ENCODE data around the gene DAAM1.
A peak's percentile ranks its signal among the peaks of the same experiment; 100 is the strongest.

Gene DAAM1

DNA sequence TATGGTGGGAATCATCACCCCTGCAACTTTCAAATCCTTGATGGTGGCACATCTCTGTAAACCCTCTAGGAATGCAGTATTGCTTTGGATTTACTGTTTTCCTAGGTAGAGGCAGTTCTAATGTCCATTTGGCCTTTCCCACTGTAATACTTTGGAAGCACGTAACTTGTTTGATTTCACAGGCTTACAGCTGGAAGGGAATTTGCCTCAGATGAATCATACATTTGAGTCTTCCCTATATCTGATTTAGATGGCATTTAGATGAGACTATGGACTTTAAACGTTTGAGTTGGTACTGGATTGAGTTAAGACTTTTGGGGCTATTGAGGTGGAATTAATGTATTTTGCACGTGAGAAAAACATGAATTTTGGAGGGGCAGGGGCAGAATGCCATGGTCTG, 35.9 kb downstream of the DAAM1 start:
- no peak for DNase-seq

DNA sequence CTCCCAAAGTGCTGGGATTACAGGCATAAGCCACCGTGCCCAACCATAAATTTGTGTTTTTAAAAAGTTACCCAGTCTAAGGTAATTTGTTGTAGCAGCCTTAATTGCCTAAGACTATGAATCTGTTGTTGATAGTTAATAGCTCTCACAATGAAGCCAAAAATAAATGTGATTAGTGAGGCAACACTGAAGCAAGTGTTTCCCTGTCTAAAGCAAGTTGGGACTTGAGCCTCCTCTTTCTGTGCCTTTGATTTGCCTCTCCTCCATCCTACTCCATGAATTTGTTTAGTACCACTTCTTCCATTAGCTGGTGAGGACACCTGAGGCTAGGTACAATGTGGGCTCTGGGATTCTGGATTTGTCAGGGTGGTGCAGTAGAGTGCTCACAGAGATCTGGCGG, 36.8 kb downstream of the DAAM1 start:
- DNase-seq, result no peak

DNA sequence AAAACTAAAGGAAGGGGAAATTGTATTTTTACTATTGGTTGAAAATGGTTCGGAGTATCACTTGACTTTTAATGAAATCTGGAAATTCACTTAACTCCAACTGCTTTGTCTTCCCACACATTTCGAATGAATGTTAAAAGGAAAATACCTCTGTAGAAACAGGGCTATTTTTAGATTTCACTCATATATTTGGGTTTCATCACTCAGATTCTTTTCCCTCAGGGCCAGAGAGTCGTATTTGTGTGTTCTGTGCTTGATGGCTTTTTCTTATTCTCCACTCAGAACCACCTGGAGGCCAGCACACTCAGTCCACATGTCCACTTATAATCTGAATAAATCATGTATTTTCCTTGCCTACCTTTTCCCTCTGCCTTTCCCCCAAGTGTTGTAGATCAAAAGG, 40.0 kb downstream of the DAAM1 start:
- no peak for DNase-seq

DNA sequence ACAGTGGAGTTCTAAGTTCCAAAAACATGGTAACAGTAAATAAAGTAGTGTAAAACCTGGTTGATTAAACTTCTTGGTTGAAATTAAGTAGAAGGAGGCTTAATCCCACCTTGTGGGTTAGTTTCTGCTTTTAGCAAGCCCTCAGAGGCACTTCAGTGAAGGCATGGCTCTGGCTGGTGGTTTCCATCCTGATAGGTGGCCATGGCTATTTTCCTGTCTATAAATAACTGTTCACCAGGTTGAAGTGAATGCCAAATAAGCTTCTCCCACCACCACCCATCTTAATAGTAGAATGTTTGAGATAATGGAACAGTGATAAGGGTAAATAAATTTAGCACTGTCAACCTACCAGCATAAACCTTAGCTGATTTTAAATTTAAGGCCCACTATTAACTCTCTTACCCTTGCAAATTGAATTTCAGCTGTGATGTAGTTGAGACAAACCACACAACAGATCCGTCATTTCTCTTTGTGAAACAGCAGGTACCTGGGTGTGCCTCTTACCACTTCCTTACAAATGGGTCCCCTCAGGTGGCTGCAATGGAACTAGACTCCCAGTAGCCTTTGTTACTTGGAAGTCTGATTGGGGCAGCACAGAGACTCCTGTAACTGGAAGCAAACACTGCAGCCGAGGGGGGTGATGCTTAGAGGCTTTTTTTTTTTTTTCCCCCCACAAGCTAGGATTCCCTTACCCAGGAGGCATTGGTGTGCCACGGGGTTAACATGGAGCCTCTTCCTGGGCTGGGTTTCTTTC, 41.4 kb downstream of the DAAM1 start:
- no peak for DNase-seq

DNA sequence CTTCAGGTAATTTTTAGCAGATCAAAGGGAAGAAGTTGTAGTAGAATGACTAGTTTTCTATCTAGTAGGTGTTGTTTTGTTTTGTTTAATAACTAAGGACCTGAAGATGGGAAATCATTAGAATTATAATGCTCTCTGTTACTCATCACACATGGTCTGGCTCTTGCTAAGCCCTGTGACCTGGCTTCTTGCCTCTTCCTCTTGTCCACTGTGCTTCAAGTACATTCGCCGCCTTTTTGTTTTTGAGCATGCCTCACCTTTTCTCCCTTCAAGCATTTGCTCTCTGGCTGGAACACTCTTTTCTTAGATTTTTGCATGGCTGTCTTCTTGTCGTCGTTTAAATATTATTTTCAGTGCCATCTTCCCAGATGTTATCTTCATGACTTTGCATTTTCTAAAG, 47.7 kb downstream of the DAAM1 start:
- DNase-seq, result no peak

DNA sequence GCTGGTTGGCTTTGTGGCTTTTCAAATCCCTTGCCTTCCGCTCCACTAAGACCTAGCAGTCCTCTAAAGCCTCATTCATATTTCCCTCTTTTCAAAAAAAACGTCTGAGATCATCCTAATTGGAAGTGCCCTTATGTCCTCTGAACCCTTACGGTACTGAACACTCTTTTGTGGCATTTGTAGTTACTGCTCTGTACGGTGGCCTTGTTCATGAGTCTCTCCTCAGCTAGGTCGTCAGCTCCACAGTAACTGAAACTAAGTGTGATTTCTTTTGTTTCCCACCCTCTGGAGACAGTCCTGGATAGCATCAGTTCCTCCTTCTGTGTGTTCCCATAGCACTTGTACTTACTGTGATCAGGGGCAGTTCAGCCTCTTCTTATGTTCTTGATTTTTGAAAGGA, 49.7 kb downstream of the DAAM1 start:
- no peak for DNase-seq

DNA sequence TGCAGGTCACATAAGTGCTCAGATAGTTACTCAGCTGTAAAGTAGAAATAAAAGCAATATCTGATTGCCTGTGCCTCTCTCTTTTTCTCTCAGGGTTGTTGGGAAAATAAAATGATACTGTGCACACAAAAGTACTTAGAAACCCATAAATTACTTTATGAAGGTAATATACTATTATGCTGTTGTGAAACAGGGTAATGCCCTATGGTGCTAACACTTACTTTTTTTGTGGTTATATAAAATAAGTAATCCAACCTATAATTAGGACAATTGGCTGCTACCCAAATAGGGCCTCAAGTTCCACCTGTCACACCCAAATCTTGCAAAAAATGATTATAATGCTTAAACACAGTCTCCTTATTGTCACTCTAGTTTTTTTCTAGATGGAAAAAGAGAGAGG, 50.6 kb downstream of the DAAM1 start:
- no peak for DNase-seq

DNA sequence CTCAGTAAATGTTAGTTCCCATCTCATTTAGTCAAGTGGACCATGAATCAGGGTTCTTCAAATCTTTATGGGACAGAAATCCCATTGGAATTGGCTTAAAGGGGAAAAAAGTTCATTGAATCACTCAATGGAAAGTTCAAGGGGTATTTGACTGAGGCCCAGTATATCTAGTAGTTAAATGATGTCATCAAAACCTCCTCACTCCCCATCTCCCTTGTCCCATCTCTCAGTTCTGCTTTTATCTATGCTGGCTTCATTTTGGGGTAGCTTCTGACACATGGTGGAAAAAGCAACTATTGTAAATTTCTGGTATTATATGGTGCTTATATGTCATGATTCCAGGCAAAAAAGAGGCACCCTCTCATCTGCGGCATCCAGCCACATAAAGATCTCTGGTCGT, 51.9 kb downstream of the DAAM1 start:
- DNase-seq, result peak in 2 of 4 experiments; percentile 28 to 37

DNA sequence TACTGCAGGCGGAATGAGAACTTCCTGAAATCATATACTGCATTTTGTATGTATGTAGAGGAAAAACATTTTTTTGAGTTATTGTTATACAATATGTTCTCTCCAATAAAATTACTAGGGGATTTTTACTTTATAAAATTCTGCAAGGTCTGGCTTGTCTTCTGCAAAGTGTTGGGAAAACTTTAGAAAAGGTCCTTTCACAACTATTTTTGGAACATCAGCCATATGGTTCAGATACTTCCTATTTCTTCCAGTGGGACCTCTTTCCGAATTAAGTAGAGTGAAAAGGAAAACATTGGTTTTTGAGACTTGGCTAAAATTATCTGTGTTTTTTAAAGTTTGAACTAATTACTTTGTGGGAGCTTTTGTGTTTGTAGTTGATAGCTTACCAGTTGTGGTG, 52.7 kb downstream of the DAAM1 start:
- DNase-seq, result peak in 2 of 4 experiments; percentile 35 to 42

DNA sequence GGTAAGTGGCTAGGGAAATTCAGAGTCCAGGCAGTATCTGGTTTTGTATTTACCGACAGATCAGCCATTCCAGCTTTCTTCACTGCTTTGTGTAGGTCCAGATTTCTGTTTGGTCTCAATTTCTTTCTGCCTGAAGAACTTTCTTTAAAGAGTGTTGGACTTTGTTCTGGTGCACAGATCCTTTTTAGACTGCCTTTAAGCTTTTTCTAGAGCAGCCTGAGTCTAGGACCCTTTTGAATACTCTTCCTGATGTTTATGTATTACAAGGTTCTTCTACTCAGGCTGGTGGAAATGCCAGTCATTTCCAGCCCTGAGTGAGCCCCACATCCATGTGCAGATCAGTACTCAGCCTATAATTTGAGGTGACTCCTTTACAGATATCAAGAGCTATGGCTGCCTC, 54.7 kb downstream of the DAAM1 start:
- no peak for DNase-seq

DNA sequence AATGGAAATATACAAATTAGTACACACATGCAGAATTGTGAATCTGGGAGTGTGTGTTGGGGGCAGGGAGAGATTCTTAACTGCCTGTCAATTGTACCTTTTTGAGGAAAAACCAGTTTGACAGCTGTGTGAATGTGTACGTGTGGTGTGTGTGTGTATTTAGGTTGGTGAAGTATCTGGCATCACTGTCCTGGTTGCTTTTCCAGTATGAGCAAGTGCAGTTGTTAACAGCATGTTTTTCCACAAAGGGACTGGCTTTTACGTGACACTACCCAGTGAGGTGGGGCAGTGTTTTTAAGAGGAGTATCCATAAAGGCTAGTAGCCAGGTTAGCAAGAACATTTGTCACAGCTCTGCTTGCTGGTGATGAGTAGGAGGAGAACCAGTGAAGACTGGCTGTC, 56.1 kb downstream of the DAAM1 start:
- no peak for DNase-seq

DNA sequence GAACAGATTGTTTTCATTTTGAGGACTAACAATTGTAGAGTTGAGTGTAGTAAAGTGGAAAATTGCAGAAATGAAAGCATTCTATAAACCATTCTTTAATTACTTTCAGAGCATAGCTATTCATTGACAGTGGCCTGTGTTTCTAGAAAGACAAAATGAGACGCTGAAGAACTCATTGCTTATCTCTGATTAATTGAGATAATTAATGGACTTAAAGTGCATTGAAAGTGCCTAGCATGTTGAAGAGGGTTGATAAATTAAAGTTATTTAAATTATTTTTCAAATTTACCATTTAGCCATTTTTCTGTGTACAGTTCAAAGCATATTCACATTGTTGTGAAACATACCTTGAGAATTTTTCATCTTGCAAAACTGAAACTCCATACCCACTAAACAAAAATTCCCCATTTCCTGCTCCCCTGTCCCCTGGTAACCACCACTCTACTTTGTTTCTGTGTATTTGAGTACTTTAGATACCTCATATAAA, 57.4 kb downstream of the DAAM1 start:
- DNase-seq, result no peak

DNA sequence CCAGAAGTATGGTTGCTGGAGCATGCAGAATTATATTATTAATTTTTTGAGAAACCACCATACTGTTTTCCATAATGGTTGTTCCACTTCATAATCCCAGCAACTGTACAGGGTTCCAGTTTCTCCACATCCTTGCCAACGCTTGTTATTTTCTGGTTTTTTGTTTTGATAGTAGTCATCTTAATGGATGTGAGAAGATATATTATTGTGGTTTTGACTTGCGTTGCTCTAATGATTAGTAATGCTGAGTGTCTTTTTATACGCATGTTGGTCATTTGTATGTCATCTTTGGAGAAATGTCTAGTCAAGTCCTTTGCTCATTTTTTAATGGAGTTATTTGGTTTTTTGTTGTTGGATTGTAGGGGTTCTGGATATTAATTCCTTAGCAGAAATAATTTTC, 58.1 kb downstream of the DAAM1 start:
- DNase-seq, result no peak

DNA sequence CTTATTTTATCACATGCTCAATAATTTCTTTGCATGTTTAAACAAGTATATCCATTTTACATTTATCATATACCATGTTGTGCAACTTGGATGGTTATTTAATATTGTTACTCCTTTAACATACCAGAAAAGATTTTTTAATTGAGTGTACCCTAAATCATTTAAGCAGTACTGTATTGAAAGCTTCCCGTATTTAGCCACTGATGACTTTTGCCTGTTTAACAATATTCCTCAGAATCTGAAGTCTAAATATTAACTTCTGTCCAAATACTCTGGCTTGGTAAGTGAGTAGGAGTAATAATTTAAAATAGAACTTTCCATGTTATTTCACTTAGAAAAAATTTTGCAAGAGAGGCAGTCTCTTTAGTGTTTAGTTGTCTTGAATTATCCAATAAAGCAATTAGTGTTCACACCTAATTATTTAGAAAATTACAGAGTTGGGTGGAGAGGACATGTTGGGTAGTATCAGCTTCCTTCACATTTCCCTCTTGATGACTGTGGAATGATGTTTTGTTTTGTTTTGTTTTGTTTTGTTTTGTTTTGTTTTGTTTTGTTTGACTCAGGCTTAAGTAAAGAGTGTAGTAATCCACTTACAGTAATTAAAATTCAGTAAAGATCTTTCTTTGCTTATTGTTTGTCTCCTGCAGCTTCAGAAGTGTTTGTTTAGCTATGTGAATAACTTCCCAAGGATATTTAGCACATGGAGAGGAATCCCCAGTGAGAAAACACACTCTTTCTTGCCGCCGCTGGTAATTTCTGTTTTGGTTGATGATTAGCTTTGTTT, 59.5 kb downstream of the DAAM1 start:
- no peak for DNase-seq

DNA sequence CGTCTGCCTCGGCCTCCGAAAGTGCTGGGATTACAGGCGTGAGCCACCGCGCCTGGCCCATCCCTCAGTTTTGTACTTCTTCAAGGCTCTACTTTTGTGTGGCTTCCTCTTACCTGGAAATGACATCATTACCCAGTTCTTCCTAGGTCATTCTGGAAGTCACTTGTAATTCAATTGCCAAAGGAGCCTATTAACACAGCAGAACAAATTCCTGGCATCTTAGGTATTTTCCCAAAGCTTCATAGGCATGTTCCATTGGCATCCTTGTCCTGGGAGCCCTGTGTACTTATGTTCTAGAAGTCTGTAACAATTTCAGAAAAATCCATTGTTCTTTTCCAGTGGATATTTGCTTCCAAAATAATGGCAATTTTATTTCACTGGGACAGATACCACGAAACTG, 60.6 kb downstream of the DAAM1 start:
- DNase-seq, result no peak

DNA sequence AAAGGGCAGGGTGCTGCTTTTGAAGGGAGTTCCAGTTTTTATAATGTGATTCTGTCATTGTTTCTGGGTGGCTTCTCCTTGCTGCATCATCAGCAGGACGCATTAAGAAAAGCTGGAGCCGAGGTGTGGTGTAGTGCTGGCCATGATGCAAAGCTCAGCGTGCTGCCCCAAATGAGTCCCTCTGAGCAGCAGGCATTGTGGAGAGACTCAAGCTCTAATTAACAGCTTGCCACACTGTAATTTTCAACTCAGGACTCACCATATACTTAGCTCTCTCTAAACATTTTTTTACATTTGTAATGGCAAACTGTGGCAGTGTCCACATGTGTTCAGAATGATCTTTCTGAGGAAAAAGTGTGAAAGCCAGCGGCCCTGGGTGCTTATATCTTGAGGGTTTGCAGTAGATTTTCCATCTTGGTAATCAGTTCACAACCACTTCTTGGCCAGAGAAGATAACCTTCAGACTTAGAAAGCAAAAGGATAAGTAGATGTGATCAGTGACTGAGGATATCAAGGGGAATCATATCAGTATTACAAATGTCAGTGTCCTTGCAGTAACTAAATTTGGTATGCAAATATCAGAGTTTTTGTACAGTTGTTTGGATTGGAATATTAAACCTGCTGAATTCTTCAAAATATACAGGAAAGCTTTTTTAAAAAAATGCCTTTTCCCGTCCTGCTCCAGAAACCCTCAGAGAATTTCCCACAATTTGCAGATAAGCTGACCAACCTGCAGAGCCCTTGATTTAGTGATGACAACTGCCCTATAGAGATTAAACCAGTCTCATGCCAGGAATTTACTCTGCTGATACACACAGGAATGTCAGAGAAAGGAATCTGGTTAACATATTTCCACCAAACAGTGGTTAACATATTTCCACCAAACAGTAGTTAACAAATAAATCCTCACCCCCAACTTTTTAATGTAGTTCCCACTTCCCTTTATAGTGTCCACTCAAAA, 63.6 kb downstream of the DAAM1 start:
- DNase-seq, result no peak

DNA sequence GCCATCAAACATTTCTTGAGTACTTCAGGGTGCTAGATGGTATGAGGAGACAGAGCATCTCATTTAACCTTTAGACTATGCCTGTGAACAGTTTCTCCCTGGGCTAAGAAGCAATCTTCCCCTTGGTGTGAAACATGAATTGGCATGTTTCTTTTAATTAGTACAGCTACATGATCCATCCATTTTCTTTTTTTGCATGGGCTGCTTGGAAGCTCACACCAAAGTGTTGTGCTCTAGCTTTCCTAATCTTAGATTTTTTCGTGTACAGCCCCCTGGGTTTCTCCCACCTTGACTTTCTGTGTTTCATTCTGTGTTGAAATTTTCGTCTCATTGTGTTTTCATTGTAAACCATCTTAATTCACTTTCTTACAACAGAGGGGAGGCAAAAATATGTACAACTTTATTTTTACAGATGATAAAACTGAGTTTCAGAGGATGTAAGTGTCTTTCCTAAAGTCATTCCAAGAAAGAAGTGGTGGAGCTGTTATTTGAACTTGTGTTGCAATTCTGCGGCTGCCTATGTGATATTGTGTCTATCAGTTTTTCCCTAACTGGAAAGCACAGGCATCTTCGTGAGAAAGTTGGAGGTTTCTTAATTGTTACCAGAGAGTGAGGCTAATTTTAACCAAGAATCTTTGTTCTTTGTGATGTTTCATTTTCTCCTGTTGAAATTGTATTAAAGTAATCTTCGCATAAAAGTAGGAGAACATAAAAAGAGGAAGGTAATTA, 64.5 kb downstream of the DAAM1 start:
- DNase-seq, result peak in 1 of 4 experiments; percentile 10

DNA sequence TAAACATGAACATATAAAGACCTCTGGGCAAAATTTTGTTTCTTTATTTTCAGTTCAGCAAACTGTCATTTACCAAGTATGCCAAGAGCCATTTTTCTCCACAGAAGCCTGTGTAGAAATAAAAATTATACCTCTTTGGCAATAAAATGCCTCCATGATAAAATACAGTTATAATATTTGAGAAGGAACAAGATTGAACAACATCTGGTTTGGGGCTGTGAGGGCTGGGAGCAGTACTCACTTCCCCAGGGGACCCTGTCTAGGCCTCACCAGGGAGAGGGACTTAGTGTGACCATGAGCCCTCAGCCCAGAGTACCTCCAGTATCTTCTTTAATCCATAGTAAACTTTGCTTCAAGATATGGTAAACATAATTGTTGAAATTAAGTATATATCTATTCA, 65.1 kb downstream of the DAAM1 start:
- peak in 2 of 4 experiments; percentile 13 to 23 for DNase-seq

DNA sequence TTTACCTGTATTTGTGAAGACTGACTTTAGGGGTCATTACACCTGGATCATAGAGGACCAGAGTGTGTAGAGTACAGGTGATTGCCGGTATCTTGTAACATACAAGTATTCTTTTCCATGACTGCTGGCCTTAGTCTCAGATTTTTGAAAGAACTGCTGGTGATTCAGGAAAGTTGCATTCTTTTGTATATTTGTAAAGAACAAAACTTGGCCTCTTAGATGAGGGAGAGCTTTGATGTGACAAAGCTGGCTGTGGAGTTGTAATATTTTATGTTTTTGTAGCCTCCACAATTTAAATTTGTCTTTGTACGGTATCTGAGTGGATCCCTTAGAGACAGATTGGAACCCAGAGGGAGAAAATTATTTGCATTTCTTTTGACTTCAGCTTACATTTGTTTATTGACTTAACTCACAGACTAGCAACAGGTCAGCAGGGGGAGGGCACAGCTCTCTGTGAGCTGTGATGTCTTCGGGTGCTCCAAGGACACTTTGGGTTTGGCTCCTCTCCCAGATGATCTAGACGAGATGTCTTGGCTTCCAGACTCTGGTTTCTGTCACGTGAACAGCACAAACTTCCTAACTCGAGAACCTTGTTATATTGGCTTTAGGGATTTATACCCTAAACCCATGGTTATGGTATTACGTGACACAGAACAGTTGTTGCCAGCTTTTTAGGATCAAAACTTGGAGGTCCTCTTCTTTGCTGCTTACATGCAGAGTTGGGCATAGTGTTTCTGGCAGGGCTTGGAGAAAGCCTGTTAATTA, 65.9 kb downstream of the DAAM1 start:
- peak; percentile 28 to 41 (median 30) for DNase-seq

DNA sequence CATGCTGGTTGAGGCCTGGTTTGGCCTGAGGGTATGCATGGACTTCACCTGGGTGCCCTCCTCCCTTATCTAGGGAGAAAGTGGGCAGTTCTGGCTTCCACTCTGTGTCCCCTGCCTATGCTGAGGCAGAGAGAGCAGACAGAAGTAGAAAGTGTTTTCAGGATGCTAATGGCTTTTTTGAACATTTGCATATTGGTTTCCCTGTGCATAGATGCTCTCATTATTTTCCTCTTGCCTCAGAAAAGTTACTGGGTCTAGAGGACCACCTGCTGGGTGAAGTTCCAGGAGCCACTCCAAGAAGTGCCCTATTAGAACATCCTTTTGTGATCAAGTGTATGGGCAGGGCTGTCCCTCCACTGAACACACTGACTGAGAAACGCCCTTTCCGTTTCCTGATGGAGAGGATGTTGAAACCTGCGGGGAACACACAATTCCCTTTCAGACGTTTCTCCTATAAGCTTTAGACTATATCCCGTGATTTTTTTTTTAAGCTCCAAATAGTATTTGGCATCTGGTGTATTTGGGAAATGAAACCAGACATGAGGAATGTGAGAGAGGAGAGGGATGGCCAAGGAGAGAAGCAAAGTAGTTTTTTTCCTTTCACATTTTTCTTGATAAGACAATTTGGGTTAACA, 66.6 kb downstream of the DAAM1 start:
- peak in 3 of 4 experiments; percentile 18 to 31 (median 29) for DNase-seq

DNA sequence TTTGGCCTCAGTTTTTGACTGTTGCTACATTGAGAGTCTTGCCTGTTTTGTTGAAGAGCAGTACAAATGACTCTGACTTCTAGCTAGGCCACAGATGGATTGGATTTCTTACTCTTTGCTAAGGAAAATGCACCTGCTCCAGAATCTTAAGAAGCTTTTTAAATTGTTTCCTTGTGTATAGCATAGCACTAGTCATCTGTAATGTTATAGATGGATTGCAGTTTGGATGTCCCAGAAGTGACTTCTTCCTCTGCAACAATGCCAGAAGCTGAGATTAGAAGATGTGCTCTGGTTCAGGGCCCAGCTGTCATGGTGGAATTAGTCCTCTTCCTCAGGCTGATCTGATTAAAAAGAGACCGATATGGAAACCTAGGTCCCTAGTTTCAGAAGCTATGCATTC, 67.9 kb downstream of the DAAM1 start:
- DNase-seq, result no peak

Data from suppressor macrophage (primary cell).